Trophoblast cell (in vitro differentiated cells and primary cell): ENCODE results near the gene KRTAP4-9.
"Not testable (repeated sequence)": the region's sequence is repeated elsewhere in the genome, so short reads cannot be mapped to it uniquely, and the experiment has no call there.

Experiments used
- DNase-seq, 2 donors: peaks; one replicate each; pipeline ENCODE4 v3.0.0-alpha.2; 2016
- H2AFZ ChIP-seq: 2 replicates; pipeline ENCODE4 v1.6.1; 2013; ENCODE audit warnings: low read length, moderate library complexity, mild to moderate bottlenecking; ENCODE audit not compliant: insufficient read depth, poor library complexity
- H2AK5ac ChIP-seq: 2 replicates; pipeline ENCODE4 v1.6.1; 2013; ENCODE audit warnings: mild to moderate bottlenecking, low read length
- H2BK120ac ChIP-seq: 2 replicates; pipeline ENCODE4 v1.6.1; 2013; ENCODE audit warnings: low read length, mild to moderate bottlenecking, moderate library complexity; ENCODE audit not compliant: insufficient read depth, poor library complexity
- H2BK12ac ChIP-seq: 2 replicates; pipeline ENCODE4 v1.6.1; 2013; ENCODE audit warnings: mild to moderate bottlenecking, low read length, moderate library complexity
- H2BK5ac ChIP-seq: 2 replicates; pipeline ENCODE4 v1.6.1; 2013; ENCODE audit warnings: low read length, low read depth, moderate library complexity, mild to moderate bottlenecking; ENCODE audit not compliant: poor library complexity
- H3K14ac ChIP-seq: 2 replicates; pipeline ENCODE4 v1.6.1; 2013; ENCODE audit warnings: mild to moderate bottlenecking, low read length
- H3K18ac ChIP-seq: 2 replicates; pipeline ENCODE4 v1.6.1; 2013; ENCODE audit warnings: mild to moderate bottlenecking, low read length
- H3K23ac ChIP-seq: 2 replicates; pipeline ENCODE4 v1.6.1; 2013; ENCODE audit warnings: low read length
- H3K27ac ChIP-seq: 2 replicates; pipeline ENCODE4 v1.5.1; 2013; ENCODE audit warnings: low read depth, mild to moderate bottlenecking, inconsistent platforms, low read length, moderate library complexity
- H3K27me3 ChIP-seq: 2 replicates; pipeline ENCODE4 v1.6.1; 2013; ENCODE audit warnings: inconsistent platforms, mild to moderate bottlenecking, low read length, moderate library complexity; ENCODE audit not compliant: insufficient read depth
- H3K36me3 ChIP-seq, 2 experiments: 1 replicate in 1 of 2; 2 replicates in 1 of 2; pipeline ENCODE4 v1.6.1; 2013; ENCODE audit warnings: low read length in 2 of 2, mild to moderate bottlenecking in 2 of 2, moderate library complexity in 1 of 2; ENCODE audit not compliant: insufficient read depth in 2 of 2, control insufficient read depth in 1 of 2
- H3K4ac ChIP-seq: 2 replicates; pipeline ENCODE4 v1.6.1; 2013; ENCODE audit warnings: low read depth, mild to moderate bottlenecking, low read length, moderate library complexity
- H3K4me1 ChIP-seq, 2 experiments: 1 replicate in 1 of 2; 2 replicates in 1 of 2; pipeline ENCODE4 v1.6.1; 2013; ENCODE audit warnings: low read length in 2 of 2, mild to moderate bottlenecking in 2 of 2, moderate library complexity in 1 of 2; ENCODE audit not compliant: insufficient read depth in 2 of 2, control insufficient read depth in 1 of 2
- H3K4me2 ChIP-seq: 2 replicates; pipeline ENCODE4 v1.6.1; 2013; ENCODE audit warnings: inconsistent platforms, mild to moderate bottlenecking, low read length, moderate library complexity
- H3K4me3 ChIP-seq: 2 replicates; pipeline ENCODE4 v1.5.1; 2013; ENCODE audit warnings: mild to moderate bottlenecking, low read depth, low read length, inconsistent platforms
- H3K79me1 ChIP-seq: one replicate; pipeline ENCODE4 v1.6.1; 2013; ENCODE audit warnings: low read length
- H3K79me2 ChIP-seq: 2 replicates; pipeline ENCODE4 v1.6.1; 2013; ENCODE audit warnings: low read length, mild to moderate bottlenecking; ENCODE audit not compliant: control insufficient read depth, insufficient read depth, poor library complexity
- H3K9ac ChIP-seq: 2 replicates; pipeline ENCODE4 v1.6.1; 2013; ENCODE audit warnings: mild to moderate bottlenecking, low read length
- H3K9me3 ChIP-seq: 2 replicates; pipeline ENCODE4 v1.6.1; 2013; ENCODE audit warnings: low read depth, mild to moderate bottlenecking, control low read depth, inconsistent platforms, low read length; ENCODE audit not compliant: insufficient read depth
- H4K12ac ChIP-seq: 2 replicates; pipeline ENCODE4 v1.6.1; 2013; ENCODE audit warnings: low read depth, mild to moderate bottlenecking, low read length, moderate library complexity
- H4K8ac ChIP-seq: 2 replicates; pipeline ENCODE4 v1.6.1; 2013; ENCODE audit warnings: low read depth, mild to moderate bottlenecking, low read length, moderate library complexity
- H4K91ac ChIP-seq: one replicate; pipeline ENCODE4 v1.6.1; 2013; ENCODE audit warnings: low read depth, mild to moderate bottlenecking, low read length, moderate library complexity
- WGBS: extraction: QIAGEN DNeasy Blood & Tissue Kit; methylation state at CpG from one replicate; pipeline ENCODE4 v1.1.7; 2013; ENCODE audit warnings: missing lambda C conversion rate; ENCODE audit not compliant: insufficient read length, insufficient coverage; ENCODE audit errors: extremely low coverage; 5-methylcytosine and 5-hydroxymethylcytosine counted together

Gene KRTAP4-9

GRCh38 chr17:41144846-41145245 is 39.7 kb downstream of the KRTAP4-9 start:
- no CpG with 5 or more reads among the region's 1 CpG for WGBS
- no peak overlapping the region for H2BK5ac ChIP-seq
- no peak overlapping the region for H2AK5ac ChIP-seq
- H4K91ac ChIP-seq = no peak overlapping the region
- H3K9ac ChIP-seq = no peak overlapping the region
- H3K79me1 ChIP-seq = no peaks in the 10 kb centered on the region
- no peak overlapping the region for H2BK120ac ChIP-seq
- H2BK12ac ChIP-seq = no peak overlapping the region
- no peaks in the 10 kb centered on the region for H3K4me1 ChIP-seq
- no peak overlapping the region for H3K14ac ChIP-seq
- no peaks in the 10 kb centered on the region for H3K36me3 ChIP-seq
- no peaks in the 10 kb centered on the region for H3K27me3 ChIP-seq
- no peak for DNase-seq
- H4K8ac ChIP-seq = no peak overlapping the region
- no peak overlapping the region for H3K18ac ChIP-seq
- no peak overlapping the region for H3K4ac ChIP-seq
- H3K4me2 ChIP-seq = no peak overlapping the region
- H3K79me2 ChIP-seq = no peaks in the 10 kb centered on the region
- no peak overlapping the region for H2AFZ ChIP-seq
- no peak overlapping the region for H3K27ac ChIP-seq
- peaks cover 5% of the 10 kb centered on the region for H3K9me3 ChIP-seq
- no peak overlapping the region for H3K23ac ChIP-seq
- H3K4me3 ChIP-seq = no peak overlapping the region
- no peak overlapping the region for H4K12ac ChIP-seq

GRCh38 chr17:41145261-41145660 is 40.1 kb downstream of the KRTAP4-9 start:
- H3K4me3 ChIP-seq = no peak overlapping the region
- H3K36me3 ChIP-seq = no peaks in the 10 kb centered on the region
- no peaks in the 10 kb centered on the region for H3K79me2 ChIP-seq
- no peak overlapping the region for H3K14ac ChIP-seq
- no peak overlapping the region for H2BK120ac ChIP-seq
- no peak overlapping the region for H3K27ac ChIP-seq
- DNase-seq = no peak
- H3K9me3 ChIP-seq = peaks cover under 1% of the 10 kb centered on the region
- H4K12ac ChIP-seq = no peak overlapping the region
- no peak overlapping the region for H3K4me2 ChIP-seq
- H4K91ac ChIP-seq = no peak overlapping the region
- H3K79me1 ChIP-seq = no peaks in the 10 kb centered on the region
- H2AK5ac ChIP-seq = no peak overlapping the region
- H4K8ac ChIP-seq = no peak overlapping the region
- no peak overlapping the region for H2BK5ac ChIP-seq
- H2AFZ ChIP-seq = no peak overlapping the region
- no peak overlapping the region for H3K18ac ChIP-seq
- WGBS = no CpG with 5 or more reads among the region's 2 CpGs
- H2BK12ac ChIP-seq = no peak overlapping the region
- no peak overlapping the region for H3K9ac ChIP-seq
- no peak overlapping the region for H3K23ac ChIP-seq
- no peaks in the 10 kb centered on the region for H3K27me3 ChIP-seq
- no peaks in the 10 kb centered on the region for H3K4me1 ChIP-seq
- H3K4ac ChIP-seq = no peak overlapping the region

GRCh38 chr17:41147531-41148204 is 42.5 kb downstream of the KRTAP4-9 start:
- Histone ChIP-seq H2BK120ac (no peak overlapping the region), H3K14ac (no peak overlapping the region), H3K79me1 (no peaks in the 10 kb centered on the region), H3K9ac (no peak overlapping the region), H3K36me3 (no peaks in the 10 kb centered on the region), H2AFZ (no peak overlapping the region), H3K27me3 (no peaks in the 10 kb centered on the region), H3K9me3 (no peaks in the 10 kb centered on the region), H3K79me2 (no peaks in the 10 kb centered on the region), H3K27ac (no peak overlapping the region), H3K4ac (no peak overlapping the region), H3K4me1 (no peaks in the 10 kb centered on the region), H4K8ac (no peak overlapping the region), H4K91ac (no peak overlapping the region), H3K23ac (no peak overlapping the region), H4K12ac (no peak overlapping the region), H3K4me3 (no peak overlapping the region), H2BK12ac (no peak overlapping the region), H2BK5ac (no peak overlapping the region), H3K4me2 (no peak overlapping the region), H2AK5ac (no peak overlapping the region), H3K18ac (no peak overlapping the region)
- no peak for DNase-seq
- WGBS = no CpG with 5 or more reads among the region's 2 CpGs

DNA sequence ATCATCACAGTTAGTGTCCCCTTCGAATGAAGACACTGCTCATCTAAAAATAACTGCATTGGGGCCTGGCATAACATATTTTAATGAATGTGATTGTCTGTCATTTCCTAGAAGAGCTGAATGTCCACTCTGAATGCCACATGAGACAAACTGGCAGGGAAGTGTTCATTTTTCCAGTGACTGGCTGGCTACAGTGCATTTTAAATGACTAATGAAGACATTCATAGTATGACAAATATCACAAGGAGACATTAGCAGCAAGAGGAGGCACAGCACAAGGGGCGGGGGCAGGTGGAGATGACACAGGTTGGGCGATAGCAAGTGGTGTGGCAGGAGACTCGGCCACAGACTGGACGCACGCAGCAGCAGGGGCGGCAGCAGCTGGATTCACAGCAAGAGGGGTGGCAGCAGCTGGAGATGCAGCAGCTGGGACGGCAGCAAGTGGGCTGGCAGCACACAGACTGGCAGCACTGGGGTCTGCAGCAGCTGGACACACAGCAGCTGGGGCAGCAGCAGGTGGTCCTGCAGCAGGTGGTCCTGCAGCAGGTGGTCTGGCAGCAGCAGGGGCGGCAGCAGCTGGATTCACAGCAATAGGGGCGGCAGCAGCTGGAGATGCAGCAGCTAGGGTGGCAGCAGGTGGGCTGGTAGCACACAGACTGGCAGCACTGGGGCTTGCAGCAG is 43.9 kb downstream of the KRTAP4-9 start:
- not testable (repeated sequence) for H2BK12ac ChIP-seq, H3K4me2 ChIP-seq, H3K27ac ChIP-seq, H4K91ac ChIP-seq, H3K4ac ChIP-seq, H3K9me3 ChIP-seq, H3K79me2 ChIP-seq, H3K27me3 ChIP-seq, H3K36me3 ChIP-seq, H2BK120ac ChIP-seq, H4K12ac ChIP-seq, H3K79me1 ChIP-seq, H3K23ac ChIP-seq, H3K4me3 ChIP-seq, H3K18ac ChIP-seq, H4K8ac ChIP-seq, H3K14ac ChIP-seq, H3K4me1 ChIP-seq, H2BK5ac ChIP-seq, H3K9ac ChIP-seq, H2AK5ac ChIP-seq, H2AFZ ChIP-seq
- DNase-seq = peak; percentile 23 to 55
- WGBS = no CpG with 5 or more reads among the region's 10 CpGs
